Smooth muscle cell (in vitro differentiated cells): ENCODE results near the gene ASCL2. TPM values are rescaled to one million over a fixed set of nuclear protein-coding genes. Genes with fewer than 3 reads are reported as not detected.

Experiments
- DNase-seq: peaks from one replicate; lab custom pipeline; 2025; ENCODE audit not compliant: unreplicated experiment; lab: John Stamatoyannopoulos, UW
- H2AFZ ChIP-seq: fragments of 200-600 bp; sonication (generic); 2 replicates; pipeline ENCODE4 v1.6.0; 2016; ENCODE audit warnings: antibody characterized with exemption, low read depth, mild to moderate bottlenecking
- H3F3A ChIP-seq: fragments of 200-600 bp; sonication (generic); 2 replicates; pipeline ENCODE4 v1.6.0; 2017; ENCODE audit warnings: antibody characterized with exemption, low read depth
- H3K27ac ChIP-seq: fragments of 200-600 bp; sonication (generic); 2 replicates; pipeline ENCODE4 v1.5.1; 2016; ENCODE audit warnings: low read depth, mild to moderate bottlenecking
- H3K27me3 ChIP-seq: fragments of 200-600 bp; sonication (generic); 2 replicates; pipeline ENCODE4 v1.6.1; 2016; ENCODE audit warnings: low read depth, mild to moderate bottlenecking
- H3K36me3 ChIP-seq: fragments of 200-600 bp; sonication (generic); 2 replicates; pipeline ENCODE4 v1.5.1; 2016; ENCODE audit warnings: low read depth
- H3K4me1 ChIP-seq: fragments of 200-600 bp; sonication (generic); 2 replicates; pipeline ENCODE4 v1.5.1; 2016; ENCODE audit warnings: low read depth
- H3K4me2 ChIP-seq: fragments of 200-600 bp; sonication (generic); 2 replicates; pipeline ENCODE4 v1.6.0; 2016; ENCODE audit warnings: mild to moderate bottlenecking
- H3K4me3 ChIP-seq: fragments of 200-600 bp; sonication (generic); 2 replicates; pipeline ENCODE4 v1.5.1; 2016; ENCODE audit warnings: mild to moderate bottlenecking
- H3K79me2 ChIP-seq: fragments of 200-600 bp; sonication (generic); 2 replicates; pipeline ENCODE4 v1.6.0; 2016; ENCODE audit warnings: low read depth, mild to moderate bottlenecking
- H3K9ac ChIP-seq: fragments of 200-600 bp; sonication (generic); 2 replicates; pipeline ENCODE4 v1.6.0; 2016; ENCODE audit warnings: low read depth
- H3K9me3 ChIP-seq: fragments of 200-600 bp; sonication (generic); replicated peaks from 2 replicates; pipeline ENCODE4 v1.5.1; 2016; ENCODE audit warnings: low read depth
- H4K20me1 ChIP-seq: fragments of 200-600 bp; sonication (generic); 2 replicates; pipeline ENCODE4 v1.6.0; 2016; ENCODE audit warnings: low read depth
- WGBS: methylation state at CpG from one replicate; pipeline ENCODE4 v1.1.7; 2016; ENCODE audit warnings: low lambda C conversion rate; 5-methylcytosine and 5-hydroxymethylcytosine counted together
- polyA plus RNA-seq: library from polyadenylated mRNA; unstranded; fragments of >200 nt; fragmentation: Nextera tagmentation; extraction: Ambion mirVana; gene quantifications from 2 replicates; pipeline ENCODE4 v1.2.1, GENCODE V29; 2016
- total RNA-seq: library from RNA; depleted of rRNA; stranded (reverse); fragments of >200 nt; gene quantifications from 2 replicates; pipeline ENCODE4 v1.2.3, GENCODE V29; 2014
- TF ChIP-seq, protein P1 (sequence below): fragments of 200-600 bp; sonication (generic); IDR thresholded peaks from 2 replicates; pipeline ENCODE4 v1.5.1; 2017; ENCODE audit warnings: borderline replicate concordance, mild to moderate bottlenecking, antibody characterized with exemption; ENCODE audit not compliant: insufficient read depth, poor library complexity, severe bottlenecking

Gene ASCL2
- total and polyA plus RNA-seq, 2 experiments from 2014 or later = 0.33 TPM; not detected in 1

DNA sequence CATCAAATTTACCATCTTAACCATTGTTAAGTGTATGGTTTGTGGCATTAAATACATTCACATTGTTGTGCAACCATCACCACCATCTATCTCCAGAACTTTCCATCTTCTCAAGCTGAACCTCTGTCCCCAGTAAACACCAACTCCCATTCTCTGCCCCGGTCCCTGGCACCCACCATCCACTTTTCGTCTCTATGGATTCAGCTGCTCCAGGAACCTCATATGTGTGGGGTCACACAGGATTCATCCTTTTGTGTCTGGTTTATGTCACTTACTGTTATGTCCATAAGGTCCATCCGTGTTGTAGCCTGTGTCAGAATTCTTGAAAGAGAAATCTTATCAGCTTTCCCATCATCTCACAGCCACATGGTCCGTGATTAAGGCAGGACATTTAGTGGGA, 47.7 kb upstream of the ASCL2 start:
- H4K20me1 ChIP-seq = no peaks in the 10 kb centered on the region
- H3K27me3 ChIP-seq = no peaks in the 10 kb centered on the region
- no peak overlapping the region for H3K4me3 ChIP-seq
- no peaks in the 10 kb centered on the region for H3F3A ChIP-seq
- H3K27ac ChIP-seq = no peak overlapping the region
- 88% methylated on average over 4 of the region's 4 CpGs for WGBS
- no peak overlapping the region for H3K4me2 ChIP-seq
- no peak overlapping the region for H3K9ac ChIP-seq
- DNase-seq = no peak
- no peaks in the 10 kb centered on the region for H3K36me3 ChIP-seq
- H3K79me2 ChIP-seq = no peaks in the 10 kb centered on the region
- H2AFZ ChIP-seq = no peak overlapping the region
- no peaks in the 10 kb centered on the region for H3K9me3 ChIP-seq
- H3K4me1 ChIP-seq = no peaks in the 10 kb centered on the region
- TF ChIP-seq, protein P1, sequence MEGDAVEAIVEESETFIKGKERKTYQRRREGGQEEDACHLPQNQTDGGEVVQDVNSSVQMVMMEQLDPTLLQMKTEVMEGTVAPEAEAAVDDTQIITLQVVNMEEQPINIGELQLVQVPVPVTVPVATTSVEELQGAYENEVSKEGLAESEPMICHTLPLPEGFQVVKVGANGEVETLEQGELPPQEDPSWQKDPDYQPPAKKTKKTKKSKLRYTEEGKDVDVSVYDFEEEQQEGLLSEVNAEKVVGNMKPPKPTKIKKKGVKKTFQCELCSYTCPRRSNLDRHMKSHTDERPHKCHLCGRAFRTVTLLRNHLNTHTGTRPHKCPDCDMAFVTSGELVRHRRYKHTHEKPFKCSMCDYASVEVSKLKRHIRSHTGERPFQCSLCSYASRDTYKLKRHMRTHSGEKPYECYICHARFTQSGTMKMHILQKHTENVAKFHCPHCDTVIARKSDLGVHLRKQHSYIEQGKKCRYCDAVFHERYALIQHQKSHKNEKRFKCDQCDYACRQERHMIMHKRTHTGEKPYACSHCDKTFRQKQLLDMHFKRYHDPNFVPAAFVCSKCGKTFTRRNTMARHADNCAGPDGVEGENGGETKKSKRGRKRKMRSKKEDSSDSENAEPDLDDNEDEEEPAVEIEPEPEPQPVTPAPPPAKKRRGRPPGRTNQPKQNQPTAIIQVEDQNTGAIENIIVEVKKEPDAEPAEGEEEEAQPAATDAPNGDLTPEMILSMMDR = no peak

- no peaks in the 10 kb centered on the region for H3K27me3 ChIP-seq
- H4K20me1 ChIP-seq = no peaks in the 10 kb centered on the region
- H3K9me3 ChIP-seq = no peaks in the 10 kb centered on the region
- H3K4me2 ChIP-seq = no peak overlapping the region
- H3K9ac ChIP-seq = no peak overlapping the region
- H3K36me3 ChIP-seq = no peaks in the 10 kb centered on the region
- no peaks in the 10 kb centered on the region for H3K79me2 ChIP-seq
- H3K4me3 ChIP-seq = no peak overlapping the region
- no peak for DNase-seq
- H3F3A ChIP-seq = no peaks in the 10 kb centered on the region
- TF ChIP-seq, protein P1 = no peak
- no peak overlapping the region for H3K27ac ChIP-seq
- H3K4me1 ChIP-seq = no peaks in the 10 kb centered on the region
- H2AFZ ChIP-seq = no peak overlapping the region
- 93% methylated on average over 17 of the region's 17 CpGs for WGBS
Measured at GRCh38 chr11:2317354-2318050, 47.1 kb upstream of the ASCL2 start.

GRCh38 chr11:2316963-2317244, 46.5 kb upstream of the ASCL2 start:
- Histone ChIP-seq H4K20me1 (no peaks in the 10 kb centered on the region), H3K9ac (no peak overlapping the region), H3K9me3 (no peaks in the 10 kb centered on the region), H2AFZ (no peak overlapping the region), H3K4me3 (no peak overlapping the region), H3K27ac (no peak overlapping the region), H3K79me2 (no peaks in the 10 kb centered on the region), H3F3A (no peaks in the 10 kb centered on the region), H3K36me3 (no peaks in the 10 kb centered on the region), H3K4me2 (no peak overlapping the region), H3K27me3 (no peaks in the 10 kb centered on the region), H3K4me1 (no peaks in the 10 kb centered on the region)
- TF ChIP-seq, protein P1 = no peak
- 81% methylated on average over 3 of the region's 3 CpGs for WGBS
- DNase-seq = no peak

DNA sequence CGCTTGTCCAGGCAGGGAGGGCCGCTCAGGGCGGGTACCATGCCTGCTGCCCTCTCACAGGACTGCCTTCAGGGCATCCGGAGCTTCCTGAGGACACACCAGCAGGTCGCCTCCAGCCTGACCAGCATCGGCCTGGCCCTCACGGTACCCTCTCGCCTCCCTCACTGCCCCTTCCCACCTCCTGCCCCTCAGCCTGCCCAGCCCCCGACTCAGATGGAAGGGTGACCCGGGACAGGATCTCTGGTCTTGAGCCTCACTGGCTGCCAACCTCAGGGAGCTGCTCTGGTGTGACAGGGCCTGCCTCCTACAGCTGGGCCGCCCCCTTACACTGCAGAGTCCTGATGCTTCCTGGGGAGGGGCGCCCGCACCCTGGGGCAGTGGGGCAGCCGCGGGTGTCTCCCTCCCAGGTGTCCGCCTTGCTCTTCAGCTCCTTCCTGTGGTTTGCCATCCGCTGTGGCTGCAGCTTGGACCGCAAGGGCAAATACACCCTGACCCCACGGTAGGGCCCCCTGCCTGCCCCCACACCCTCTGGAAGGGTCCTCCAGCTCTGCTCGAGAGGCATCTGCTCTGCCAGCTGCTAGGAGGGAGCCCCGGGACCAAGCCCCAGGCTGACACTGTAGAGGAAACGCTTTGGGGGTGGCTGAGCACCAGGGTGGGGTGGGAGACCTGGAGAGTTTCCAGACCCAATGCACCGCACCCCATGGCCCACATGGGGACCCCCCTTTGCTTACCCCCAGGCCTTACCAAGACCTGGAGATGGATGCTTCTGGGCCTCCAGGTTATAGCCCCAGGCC, 46.0 kb upstream of the ASCL2 start:
- no peak for DNase-seq
- no peak overlapping the region for H2AFZ ChIP-seq
- TF ChIP-seq, protein P1 = no peak
- WGBS = 91% methylated on average over 18 of the region's 23 CpGs
- no peaks in the 10 kb centered on the region for H3K79me2 ChIP-seq
- no peaks in the 10 kb centered on the region for H3K36me3 ChIP-seq
- H4K20me1 ChIP-seq = no peaks in the 10 kb centered on the region
- no peaks in the 10 kb centered on the region for H3F3A ChIP-seq
- no peak overlapping the region for H3K4me3 ChIP-seq
- H3K27me3 ChIP-seq = no peaks in the 10 kb centered on the region
- H3K9me3 ChIP-seq = no peaks in the 10 kb centered on the region
- H3K9ac ChIP-seq = no peak overlapping the region
- H3K27ac ChIP-seq = no peak overlapping the region
- H3K4me1 ChIP-seq = no peaks in the 10 kb centered on the region
- H3K4me2 ChIP-seq = no peak overlapping the region
